CD4-positive, CD25-positive, alpha-beta regulatory T cell (primary cell): ENCODE results near the gene IRF2. TPM values are rescaled to one million over a fixed set of nuclear protein-coding genes. Genes with fewer than 3 reads are reported as not detected.

ENCODE experiments used
- ATAC-seq, 2 donors: fragments of 150-1000 bp; cut with Tn5 transposase; one replicate each; pipeline ENCODE4 v1.10.0; 2021; ENCODE audit warnings: low read depth in 2 of 2, moderate number of reproducible peaks in 2 of 2, moderate library complexity in 1 of 2
- DNase-seq, 3 donors: peaks; one replicate each; pipeline versions ENCODE4 v3.0.0 to v3.0.0-alpha.2; 2012 to 2022; ENCODE audit warnings: mixed read lengths in 1 of 3
- H3K27ac ChIP-seq: one replicate; pipeline ENCODE4 v1.7.0; 2013; ENCODE audit warnings: mild to moderate bottlenecking, low read length; ENCODE audit not compliant: insufficient read depth, poor library complexity, severe bottlenecking
- H3K27me3 ChIP-seq: one replicate; pipeline ENCODE4 v1.7.0; 2013; ENCODE audit warnings: low read length; ENCODE audit not compliant: control insufficient read depth, insufficient read depth
- H3K36me3 ChIP-seq: one replicate; pipeline ENCODE4 v1.7.0; 2013; ENCODE audit warnings: mild to moderate bottlenecking, low read length, moderate library complexity; ENCODE audit not compliant: control insufficient read depth, insufficient read depth
- H3K4me1 ChIP-seq: 2 replicates; pipeline ENCODE4 v1.7.0; 2013; ENCODE audit warnings: mild to moderate bottlenecking, low read length; ENCODE audit not compliant: insufficient read depth, control insufficient read depth, poor library complexity, severe bottlenecking
- H3K4me3 ChIP-seq: one replicate; pipeline ENCODE4 v1.7.0; 2013; ENCODE audit warnings: low read depth, mild to moderate bottlenecking, low read length, moderate library complexity
- H3K9me3 ChIP-seq, 2 experiments: 1 replicate in 1 of 2; 2 replicates in 1 of 2; pipeline ENCODE4 v1.7.0; 2013; ENCODE audit warnings: low read length in 2 of 2, mild to moderate bottlenecking in 1 of 2, moderate library complexity in 1 of 2; ENCODE audit not compliant: control insufficient read depth in 2 of 2
- H3K27ac Mint-ChIP-seq, 3 donors: one replicate each; pipeline ENCODE4 v1.8.0; 2020 to 2022; ENCODE audit warnings: mild to moderate bottlenecking in 3 of 3, mixed read lengths in 3 of 3, moderate library complexity in 2 of 3
- H3K27me3 Mint-ChIP-seq: one replicate; pipeline ENCODE4 v1.8.0; 2022; ENCODE audit warnings: mild to moderate bottlenecking, mixed read lengths
- H3K36me3 Mint-ChIP-seq: one replicate; pipeline ENCODE4 v1.8.0; 2020; ENCODE audit warnings: mixed read lengths
- H3K4me1 Mint-ChIP-seq, 4 donors: one replicate each; pipeline ENCODE4 v1.8.0; 2020 to 2022; ENCODE audit warnings: mixed read lengths in 4 of 4, mild to moderate bottlenecking in 1 of 4
- H3K4me3 Mint-ChIP-seq, 4 donors: one replicate each; pipeline ENCODE4 v1.8.0; 2020 to 2022; ENCODE audit warnings: mild to moderate bottlenecking in 4 of 4, mixed read lengths in 4 of 4, moderate library complexity in 3 of 4
- H3K9me3 Mint-ChIP-seq, 7 donors: one replicate each; pipeline ENCODE4 v1.8.0; 2020 to 2022; ENCODE audit warnings: mixed read lengths in 7 of 7, mild to moderate bottlenecking in 3 of 7, moderate library complexity in 2 of 7
- polyA plus RNA-seq, 4 donors: library from polyadenylated mRNA; unstranded; fragments of 300-500 nt; fragmentation: Illumina TruSeq; gene quantifications; one replicate each; pipeline ENCODE4 v1.2.3, GENCODE V29; 2021
- total RNA-seq: library from RNA; stranded (reverse); gene quantifications from one replicate; pipeline ENCODE4 v1.2.3, GENCODE V29; 2022

IRF2 gene
- total and polyA plus RNA-seq, 5 donors from 2014 or later: 63.4 to 112 (median 98.3) TPM

- ATAC-seq: no peak
- no peaks in the 10 kb centered on the region for H3K9me3 ChIP-seq
- H3K36me3 ChIP-seq: no peaks in the 10 kb centered on the region
- no peaks in the 10 kb centered on the region for H3K4me1 ChIP-seq
- no peaks in the 10 kb centered on the region for H3K27me3 ChIP-seq
- no peak overlapping the region for H3K4me3 ChIP-seq
- Mint-ChIP-seq H3K4me1 (peaks cover 0 to 7% (median 2%) of the 10 kb centered on the region in 4 donors), H3K4me3 (no peak overlapping the region), H3K36me3 (no peaks in the 10 kb centered on the region), H3K27me3 (no peaks in the 10 kb centered on the region), H3K27ac (peak overlapping the region in 1 of 3 donors; percentile 8), H3K9me3 (peaks cover 0 to 3% (median 0%) of the 10 kb centered on the region in 7 donors)
- no peak for DNase-seq
- H3K27ac ChIP-seq: no peak overlapping the region
Measured at GRCh38 chr4:184364100-184364921, 110.0 kb downstream of the IRF2 start.

- no peak for DNase-seq
- Mint-ChIP-seq H3K36me3 (no peaks in the 10 kb centered on the region), H3K9me3 (peaks cover 0 to 3% (median 0%) of the 10 kb centered on the region in 7 donors), H3K27ac (no peak overlapping the region), H3K4me3 (no peak overlapping the region), H3K27me3 (no peaks in the 10 kb centered on the region), H3K4me1 (peaks cover 0 to 6% (median 2%) of the 10 kb centered on the region in 4 donors)
- ATAC-seq: no peak
- Histone ChIP-seq H3K4me1 (no peaks in the 10 kb centered on the region), H3K9me3 (no peaks in the 10 kb centered on the region), H3K27ac (no peak overlapping the region), H3K27me3 (no peaks in the 10 kb centered on the region), H3K36me3 (no peaks in the 10 kb centered on the region), H3K4me3 (no peak overlapping the region)
Measured at GRCh38 chr4:184363258-184363657, 111.1 kb downstream of the IRF2 start.

- H3K4me3 ChIP-seq: no peak overlapping the region
- Mint-ChIP-seq H3K4me3 (no peak overlapping the region), H3K4me1 (peaks cover 0 to 6% (median 1%) of the 10 kb centered on the region in 4 donors), H3K36me3 (peaks cover 6% of the 10 kb centered on the region), H3K27ac (no peak overlapping the region), H3K9me3 (peaks cover 0 to 6% (median 0%) of the 10 kb centered on the region in 7 donors), H3K27me3 (no peaks in the 10 kb centered on the region)
- H3K9me3 ChIP-seq: no peaks in the 10 kb centered on the region
- H3K36me3 ChIP-seq: no peaks in the 10 kb centered on the region
- no peak overlapping the region for H3K27ac ChIP-seq
- H3K4me1 ChIP-seq: no peaks in the 10 kb centered on the region
- no peak for ATAC-seq
- DNase-seq: no peak
- no peaks in the 10 kb centered on the region for H3K27me3 ChIP-seq
Measured at GRCh38 chr4:184362396-184362795, 112.0 kb downstream of the IRF2 start.

- H3K4me3 Mint-ChIP-seq: no peak overlapping the region
- no peak overlapping the region for H3K27ac Mint-ChIP-seq
- no peaks in the 10 kb centered on the region for H3K4me1 ChIP-seq
- H3K4me3 ChIP-seq: no peak overlapping the region
- no peaks in the 10 kb centered on the region for H3K27me3 Mint-ChIP-seq
- H3K9me3 ChIP-seq: no peaks in the 10 kb centered on the region
- no peak overlapping the region for H3K27ac ChIP-seq
- H3K27me3 ChIP-seq: no peaks in the 10 kb centered on the region
- ATAC-seq (no peak), DNase-seq (no peak)
- H3K4me1 Mint-ChIP-seq: peaks cover 0 to 5% (median 0%) of the 10 kb centered on the region in 4 donors
- H3K36me3 Mint-ChIP-seq: peaks cover 6% of the 10 kb centered on the region
- H3K36me3 ChIP-seq: no peaks in the 10 kb centered on the region
- peaks cover 0 to 6% (median 0%) of the 10 kb centered on the region in 7 donors for H3K9me3 Mint-ChIP-seq
Measured at GRCh38 chr4:184361443-184361842, 112.9 kb downstream of the IRF2 start.

- ATAC-seq: no peak
- Histone ChIP-seq H3K36me3 (no peaks in the 10 kb centered on the region), H3K9me3 (no peaks in the 10 kb centered on the region), H3K27me3 (no peaks in the 10 kb centered on the region), H3K4me3 (no peak overlapping the region), H3K27ac (no peak overlapping the region), H3K4me1 (peaks cover 6% of the 10 kb centered on the region)
- no peaks in the 10 kb centered on the region for H3K27me3 Mint-ChIP-seq
- no peak for DNase-seq
- peaks cover 0 to 7% (median 2%) of the 10 kb centered on the region in 4 donors for H3K4me1 Mint-ChIP-seq
- H3K27ac Mint-ChIP-seq: no peak overlapping the region
- H3K4me3 Mint-ChIP-seq: no peak overlapping the region
- peaks cover 6% of the 10 kb centered on the region for H3K36me3 Mint-ChIP-seq
- peaks cover 0 to 6% (median 0%) of the 10 kb centered on the region in 7 donors for H3K9me3 Mint-ChIP-seq
Measured at GRCh38 chr4:184359888-184360287, 114.5 kb downstream of the IRF2 start.

- Histone ChIP-seq H3K9me3 (no peaks in the 10 kb centered on the region), H3K4me1 (peaks cover 7% of the 10 kb centered on the region), H3K36me3 (no peaks in the 10 kb centered on the region), H3K27ac (no peak overlapping the region), H3K27me3 (no peaks in the 10 kb centered on the region), H3K4me3 (no peak overlapping the region)
- no peak overlapping the region for H3K27ac Mint-ChIP-seq
- DNase-seq (no peak), ATAC-seq (no peak)
- no peaks in the 10 kb centered on the region for H3K27me3 Mint-ChIP-seq
- H3K4me1 Mint-ChIP-seq: peaks cover 0 to 12% (median 2%) of the 10 kb centered on the region in 4 donors
- H3K36me3 Mint-ChIP-seq: peaks cover 6% of the 10 kb centered on the region
- H3K4me3 Mint-ChIP-seq: no peak overlapping the region
- peaks cover 0 to 6% (median 0%) of the 10 kb centered on the region in 7 donors for H3K9me3 Mint-ChIP-seq
Measured at GRCh38 chr4:184358521-184359232, 115.7 kb downstream of the IRF2 start.

GRCh38 chr4:184357772-184358171, 116.6 kb downstream of the IRF2 start:
- H3K36me3 ChIP-seq: no peaks in the 10 kb centered on the region
- H3K27ac Mint-ChIP-seq: peak overlapping the region in 1 of 3 donors; percentile 18
- no peaks in the 10 kb centered on the region for H3K27me3 Mint-ChIP-seq
- H3K27ac ChIP-seq: no peak overlapping the region
- no peaks in the 10 kb centered on the region for H3K27me3 ChIP-seq
- H3K9me3 Mint-ChIP-seq: peaks cover 0 to 6% (median 0%) of the 10 kb centered on the region in 7 donors
- H3K4me1 ChIP-seq: peaks cover 7% of the 10 kb centered on the region
- H3K4me1 Mint-ChIP-seq: peaks cover 0 to 12% (median 4%) of the 10 kb centered on the region in 4 donors
- no peaks in the 10 kb centered on the region for H3K9me3 ChIP-seq
- DNase-seq (no peak), ATAC-seq (no peak)
- peaks cover 6% of the 10 kb centered on the region for H3K36me3 Mint-ChIP-seq
- H3K4me3 Mint-ChIP-seq: no peak overlapping the region
- no peak overlapping the region for H3K4me3 ChIP-seq
